NCI-H2081 (cell line): ENCODE measurements around the gene SEMA3B.
A peak's percentile ranks its signal among the peaks of the same experiment; 100 is the strongest.
"Not testable (repeated sequence)": the region's sequence is repeated elsewhere in the genome, so short reads cannot be mapped to it uniquely, and the experiment has no call there.

ENCODE experiments used
- DNase-seq, 2 experiments: peaks; one replicate each; lab custom pipeline; 2025; lab: John Stamatoyannopoulos, UW

SEMA3B gene

GRCh38 chr3:50237754-50238548 lies 31.0 kb upstream of the SEMA3B start:
- peak; percentile 44 to 84 for DNase-seq

- peak in 1 of 2 experiments; percentile 8 for DNase-seq
Observed at GRCh38 chr3:50238549-50239026, 30.4 kb upstream of the SEMA3B start.

- DNase-seq, result no peak
Observed at GRCh38 chr3:50239649-50240048, 29.3 kb upstream of the SEMA3B start.

GRCh38 chr3:50241163-50241562 lies 27.8 kb upstream of the SEMA3B start:
- DNase-seq, result no peak

GRCh38 chr3:50241713-50242380 lies 27.1 kb upstream of the SEMA3B start:
- DNase-seq, result no peak

- no peak for DNase-seq
Observed at GRCh38 chr3:50242381-50242770, 26.6 kb upstream of the SEMA3B start.

GRCh38 chr3:50242851-50243542 lies 25.9 kb upstream of the SEMA3B start:
- no peak for DNase-seq

- no peak for DNase-seq
Observed at GRCh38 chr3:50243543-50243895, 25.4 kb upstream of the SEMA3B start.

- DNase-seq, result not testable (repeated sequence)
Observed at GRCh38 chr3:50244813-50245212, 24.1 kb upstream of the SEMA3B start.

GRCh38 chr3:50245251-50245745 lies 23.6 kb upstream of the SEMA3B start:
- no peak for DNase-seq

- peak; percentile 76 for DNase-seq
Observed at GRCh38 chr3:50245831-50246516, 23.0 kb upstream of the SEMA3B start.

- DNase-seq, result peak in 1 of 2 experiments; percentile 15
Observed at GRCh38 chr3:50246517-50246954, 22.4 kb upstream of the SEMA3B start.

- no peak for DNase-seq
Observed at GRCh38 chr3:50248387-50248786, 20.6 kb upstream of the SEMA3B start.

GRCh38 chr3:50249457-50249856 lies 19.5 kb upstream of the SEMA3B start:
- no peak for DNase-seq

GRCh38 chr3:50250514-50250913 lies 18.4 kb upstream of the SEMA3B start:
- DNase-seq, result no peak

GRCh38 chr3:50251220-50251619 lies 17.7 kb upstream of the SEMA3B start:
- no peak for DNase-seq

- DNase-seq, result no peak
Observed at GRCh38 chr3:50254577-50255250, 14.2 kb upstream of the SEMA3B start.

- peak in 1 of 2 experiments; percentile 60 for DNase-seq
Observed at GRCh38 chr3:50255251-50255615, 13.7 kb upstream of the SEMA3B start.

GRCh38 chr3:50256978-50257890 lies 11.7 kb upstream of the SEMA3B start:
- peak in 1 of 2 experiments; percentile 22 for DNase-seq

GRCh38 chr3:50258029-50258680 lies 10.8 kb upstream of the SEMA3B start:
- no peak for DNase-seq
